ENCODE data around the gene SNX1. TPM values are rescaled to one million over a fixed set of nuclear protein-coding genes. Genes with fewer than 3 reads are reported as not detected.
"Not testable (repeated sequence)": the region's sequence is repeated elsewhere in the genome, so short reads cannot be mapped to it uniquely, and the experiment has no call there.

Gene SNX1
- total RNA-seq, 2 donors from 2014 or later = 54.5 to 63.0 TPM

GRCh38 chr15:64107337-64107736 lies 11.6 kb downstream of the SNX1 start:
- Histone ChIP-seq H3K36me3 (ENCODE audit: control insufficient read depth, insufficient read depth, low read length) (no peaks in the 10 kb centered on the region), H3K4me1 (ENCODE audit: control insufficient read depth, insufficient read depth, low read length) (peaks cover 8% of the 10 kb centered on the region), H3K27ac (ENCODE audit: low read depth, low read length) (no peak overlapping the region), H3K27me3 (ENCODE audit: control insufficient read depth, insufficient read depth, low read length, poor library complexity, severe bottlenecking) (no peaks in the 10 kb centered on the region), H3K9ac (ENCODE audit: extremely low read depth, low read length, poor library complexity, severe bottlenecking) (no peak overlapping the region), H3K9me3 (ENCODE audit: control insufficient read depth, low read length) (no peaks in the 10 kb centered on the region), H3K4me3 (ENCODE audit: low read length) (no peak overlapping the region)
- 80 to 86% methylated on average over 1 of the region's 1 CpG for WGBS, 2 experiments (ENCODE audit: insufficient coverage in 1 of 2, insufficient read length in 1 of 2)
- Mint-ChIP-seq H3K36me3 (ENCODE audit: low read depth) (peaks cover 2% of the 10 kb centered on the region), H3K9me3 (no peaks in the 10 kb centered on the region), H3K4me1 (peaks cover 14% of the 10 kb centered on the region), H3K27me3 (ENCODE audit: insufficient read depth) (no peaks in the 10 kb centered on the region), H3K4me3 (no peak overlapping the region), H3K27ac (no peak overlapping the region)
- no peak for TF ChIP-seq CTCF (conservative IDR thresholded peaks at IDR 0.05)
- DNase-seq = no peak

- DNase-seq; H3K27me3 Mint-ChIP-seq (ENCODE audit: insufficient read depth); H3K4me3 Mint-ChIP-seq; H3K9me3 ChIP-seq (ENCODE audit: control insufficient read depth, low read length); H3K4me1 ChIP-seq (ENCODE audit: control insufficient read depth, insufficient read depth, low read length); H3K27ac ChIP-seq (ENCODE audit: low read depth, low read length); H3K4me3 ChIP-seq (ENCODE audit: low read length); H3K9ac ChIP-seq (ENCODE audit: extremely low read depth, low read length, poor library complexity, severe bottlenecking); H3K27me3 ChIP-seq (ENCODE audit: control insufficient read depth, insufficient read depth, low read length, poor library complexity, severe bottlenecking); H3K9me3 Mint-ChIP-seq; H3K27ac Mint-ChIP-seq: not testable (repeated sequence)
- peaks cover 26% of the 10 kb centered on the region for H3K36me3 ChIP-seq (ENCODE audit: control insufficient read depth, insufficient read depth, low read length)
- Mint-ChIP-seq H3K36me3 (ENCODE audit: low read depth) (peaks cover 17% of the 10 kb centered on the region), H3K4me1 (peaks cover 19% of the 10 kb centered on the region)
- WGBS, 2 experiments (ENCODE audit: insufficient coverage in 1 of 2, insufficient read length in 1 of 2) = 90 to 94% methylated on average over 3 to 4 of the region's 4 CpGs
These were observed 14.4 kb downstream of the SNX1 start for GRCh38 chr15:64110108-64110701.

- TF ChIP-seq CTCF (conservative IDR thresholded peaks at IDR 0.05) = no peak
- no peak overlapping the region for H3K27ac ChIP-seq (ENCODE audit: low read depth, low read length)
- Mint-ChIP-seq H3K9me3 (no peaks in the 10 kb centered on the region), H3K4me3 (no peak overlapping the region), H3K36me3 (ENCODE audit: low read depth) (peaks cover 20% of the 10 kb centered on the region), H3K27me3 (ENCODE audit: insufficient read depth) (no peaks in the 10 kb centered on the region), H3K4me1 (peaks cover 19% of the 10 kb centered on the region), H3K27ac (no peak overlapping the region)
- H3K9me3 ChIP-seq (ENCODE audit: control insufficient read depth, low read length) = no peaks in the 10 kb centered on the region
- peaks cover 33% of the 10 kb centered on the region for H3K36me3 ChIP-seq (ENCODE audit: control insufficient read depth, insufficient read depth, low read length)
- H3K9ac ChIP-seq (ENCODE audit: extremely low read depth, low read length, poor library complexity, severe bottlenecking) = no peak overlapping the region
- no peak for DNase-seq
- 90 to 92% methylated on average over 2 of the region's 3 CpGs for WGBS, 2 experiments (ENCODE audit: insufficient coverage in 1 of 2, insufficient read length in 1 of 2)
- no peak overlapping the region for H3K4me3 ChIP-seq (ENCODE audit: low read length)
- peaks cover 3% of the 10 kb centered on the region for H3K4me1 ChIP-seq (ENCODE audit: control insufficient read depth, insufficient read depth, low read length)
- H3K27me3 ChIP-seq (ENCODE audit: control insufficient read depth, insufficient read depth, low read length, poor library complexity, severe bottlenecking) = no peaks in the 10 kb centered on the region
These were observed 15.3 kb downstream of the SNX1 start for GRCh38 chr15:64110950-64111678.
